B cell (primary cell): Measurements from ENCODE around the gene NDUFB7. TPM values are rescaled to one million over a fixed set of nuclear protein-coding genes. Genes with fewer than 3 reads are reported as not detected.
"Not testable (repeated sequence)": the region's sequence is repeated elsewhere in the genome, so short reads cannot be mapped to it uniquely, and the experiment has no call there.

Experiments
- ATAC-seq: fragments of 200-7000 bp; cut with Tn5 transposase; one replicate; pipeline ENCODE4 v1.10.0; 2021; ENCODE audit warnings: low read depth, mild to moderate bottlenecking, moderate number of reproducible peaks, moderate library complexity
- CTCF ChIA-PET: fragments of 350-600 bp; sonication (Branson Sonifier 250); formaldehyde crosslinking; loops from one replicate; lab custom pipeline; 2021; ENCODE audit warnings: antibody characterized with exemption, inconsistent platforms; lab: Charles Lee
- POLR2A ChIA-PET: fragments of 350-600 bp; sonication (Branson Sonifier 250); formaldehyde crosslinking; loops from one replicate; lab custom pipeline; 2021; ENCODE audit warnings: antibody characterized with exemption; lab: Charles Lee
- DNase-seq: peaks from one replicate; pipeline ENCODE4 v3.0.0; 2013
- H2AFZ ChIP-seq: 2 replicates; pipeline ENCODE4 v1.6.1; 2012; ENCODE audit warnings: mild to moderate bottlenecking, low read depth, low read length; ENCODE audit not compliant: insufficient read depth, poor library complexity, severe bottlenecking
- H3K27ac ChIP-seq, 2 donors: 1 replicate in 1 of 2; 2 replicates in 1 of 2; pipeline ENCODE4 v1.5.1; 2012 to 2013; ENCODE audit warnings: low read length in 2 of 2, mild to moderate bottlenecking in 2 of 2, moderate library complexity in 1 of 2
- H3K27me3 ChIP-seq, 4 experiments: fragments of 200-600 bp in 1 of 4; sonication (generic) in 1 of 4; replicated peaks in 1 of 4; 1 replicate in 2 of 4; 2 replicates in 2 of 4; pipeline versions ENCODE4 v1.6.1 to v1.7.0; 2013 to 2016; ENCODE audit warnings: low read length in 3 of 4, mild to moderate bottlenecking in 2 of 4, mixed read lengths in 1 of 4, moderate library complexity in 1 of 4; ENCODE audit not compliant: insufficient read depth in 4 of 4, control insufficient read depth in 3 of 4; ENCODE audit errors: control extremely low read depth in 1 of 4
- H3K36me3 ChIP-seq, 2 experiments: replicated peaks in 1 of 2; 1 replicate in 1 of 2; 2 replicates in 1 of 2; pipeline versions ENCODE4 v1.6.1 to v1.7.1; 2013; ENCODE audit warnings: low read length in 1 of 2; ENCODE audit not compliant: insufficient read depth in 2 of 2, control insufficient read depth in 1 of 2; ENCODE audit errors: control extremely low read depth in 1 of 2, extremely low read depth in 1 of 2
- H3K4me1 ChIP-seq, 2 donors: fragments of 200-600 bp in 1 of 2; sonication (generic) in 1 of 2; 1 replicate in 1 of 2; 2 replicates in 1 of 2; pipeline versions ENCODE4 v1.5.1 to v1.6.1; 2013 to 2017; ENCODE audit warnings: low read length in 2 of 2; ENCODE audit not compliant: control insufficient read depth in 2 of 2, insufficient read depth in 2 of 2
- H3K4me2 ChIP-seq: replicated peaks from 2 replicates; pipeline ENCODE3; 2012; ENCODE audit warnings: mild to moderate bottlenecking, low read depth, low read length; ENCODE audit not compliant: poor library complexity, severe bottlenecking
- H3K4me3 ChIP-seq, 5 experiments: fragments of 200-600 bp in 1 of 5; sonication (generic) in 1 of 5; 1 replicate in 3 of 5; 2 replicates in 2 of 5; pipeline versions ENCODE4 v1.5.1 to v1.7.0; 2011 to 2016; ENCODE audit warnings: low read length in 4 of 5, mild to moderate bottlenecking in 4 of 5, low read depth in 2 of 5, control low read depth in 1 of 5, moderate library complexity in 1 of 5; ENCODE audit not compliant: insufficient read depth in 1 of 5; ENCODE audit errors: control extremely low read depth in 1 of 5, extremely low read depth in 1 of 5
- H3K79me2 ChIP-seq: fragments of 200-600 bp; sonication (generic); one replicate; pipeline ENCODE4 v1.6.0; 2016; ENCODE audit warnings: low read length; ENCODE audit not compliant: control insufficient read depth, insufficient read depth
- H3K9ac ChIP-seq: fragments of 200-600 bp; sonication (generic); 2 replicates; pipeline ENCODE4 v1.6.1; 2017; ENCODE audit warnings: mild to moderate bottlenecking, low read length, moderate library complexity
- H3K9me3 ChIP-seq, 3 donors: one replicate each; pipeline versions ENCODE4 v1.6.1 to v1.7.1; 2013; ENCODE audit warnings: low read length in 2 of 3; ENCODE audit not compliant: control insufficient read depth in 2 of 3, insufficient read depth in 1 of 3; ENCODE audit errors: control extremely low read depth in 1 of 3
- H4K20me1 ChIP-seq: 2 replicates; pipeline ENCODE4 v1.6.0; 2012; ENCODE audit warnings: mild to moderate bottlenecking, low read length; ENCODE audit not compliant: insufficient read depth, control insufficient read depth, poor library complexity, severe bottlenecking
- H3K27ac Mint-ChIP-seq: one replicate; pipeline ENCODE4 v1.8.0; 2021; ENCODE audit warnings: mixed read lengths
- H3K27me3 Mint-ChIP-seq: one replicate; pipeline ENCODE4 v1.8.0; 2021; ENCODE audit warnings: mixed read lengths
- H3K4me1 Mint-ChIP-seq: one replicate; pipeline ENCODE4 v1.8.0; 2021; ENCODE audit warnings: mixed read lengths
- H3K4me3 Mint-ChIP-seq: one replicate; pipeline ENCODE4 v1.8.0; 2021; ENCODE audit warnings: mixed read lengths
- H3K9me3 Mint-ChIP-seq: one replicate; pipeline ENCODE4 v1.8.0; 2022; ENCODE audit warnings: mixed read lengths; ENCODE audit not compliant: insufficient read depth
- WGBS: methylation state at CpG from one replicate; pipeline ENCODE4 v1.1.5; 2013; ENCODE audit warnings: missing lambda C conversion rate; ENCODE audit not compliant: insufficient coverage; 5-methylcytosine and 5-hydroxymethylcytosine counted together
- intact Hi-C: fragments of 100-400 bp; cut with micrococcal nuclease; formaldehyde crosslinking; loops from one replicate; pipeline ENCODE4 v1.10.0; 2022
- polyA plus RNA-seq: library from polyadenylated mRNA; depleted of rRNA; stranded (reverse); fragments of >200 nt; gene quantifications from 2 replicates; pipeline ENCODE4 v1.2.3, GENCODE V29; 2012
- total RNA-seq, 2 donors: library from RNA; stranded (reverse); fragments of 120-200 nt in 1 of 2; gene quantifications; 1 replicate in 1 of 2; 2 replicates in 1 of 2; pipeline versions ENCODE4 v1.2.3 to v1.2.4, GENCODE V29; 2013 to 2022
- TF ChIP-seq, protein P1 (sequence below): fragments of 200-600 bp; IDR thresholded peaks from one replicate; pipeline ENCODE4 v1.8.0; 2022; ENCODE audit warnings: antibody characterized with exemption, mild to moderate bottlenecking

NDUFB7 gene
- total and polyA plus RNA-seq, 2 donors (not counting 1 experiment from before 2014, with no cell fraction given) = 71.5 to 168 TPM

DNA sequence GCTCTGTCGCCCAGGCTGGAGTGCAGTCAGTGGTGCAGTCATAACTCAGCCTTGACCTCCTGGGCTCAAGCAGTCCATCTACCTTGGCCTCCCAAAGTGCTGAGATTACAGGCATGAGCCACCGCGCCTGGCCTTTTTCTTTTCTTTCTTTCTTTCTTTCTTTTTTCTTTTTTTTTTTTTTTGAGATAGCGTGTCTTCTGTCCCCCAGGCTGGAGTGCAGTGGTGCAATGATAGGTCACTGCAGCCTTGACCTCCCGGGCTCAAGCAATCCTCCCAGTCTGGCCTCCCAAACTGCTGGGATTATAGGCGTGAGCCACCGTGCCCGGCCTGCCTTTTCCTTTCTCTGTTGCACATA lies 19.9 kb downstream of the NDUFB7 start:
- H3K9me3 ChIP-seq, H3K4me3 Mint-ChIP-seq, H3K4me3 ChIP-seq, H3K27ac ChIP-seq, ATAC-seq, H3K27me3 ChIP-seq, H3K27me3 Mint-ChIP-seq, intact Hi-C loops, H2AFZ ChIP-seq, H3K9ac ChIP-seq, DNase-seq, H3K9me3 Mint-ChIP-seq: not testable (repeated sequence)
- peak overlapping the region; percentile 41 for H3K27ac Mint-ChIP-seq
- H3K4me2 ChIP-seq = peak overlapping the region; percentile 59
- peaks cover 22 to 32% of the 10 kb centered on the region in 2 donors for H3K4me1 ChIP-seq
- ChIA-PET CTCF (interaction anchor here (0.6 to 1.4 kb wide), 4 partner anchors 27 to 135 kb away, joined by 3 to 4 read pairs (median 3); partner anchors contain the start of gene DNAJB1), POLR2A (interaction anchor here (0.6 kb wide), 1 partner anchor 52 kb away, joined by 3 read pairs; no protein-coding TSS in a partner anchor)
- H3K36me3 ChIP-seq = peaks cover 0 to 11% of the 10 kb centered on the region in 2 experiments
- 17% methylated on average over 1 of the region's 8 CpGs for WGBS
- peaks cover 42% of the 10 kb centered on the region for H3K4me1 Mint-ChIP-seq
- H4K20me1 ChIP-seq = peaks cover 57% of the 10 kb centered on the region
- H3K79me2 ChIP-seq = peaks cover 81% of the 10 kb centered on the region

DNA sequence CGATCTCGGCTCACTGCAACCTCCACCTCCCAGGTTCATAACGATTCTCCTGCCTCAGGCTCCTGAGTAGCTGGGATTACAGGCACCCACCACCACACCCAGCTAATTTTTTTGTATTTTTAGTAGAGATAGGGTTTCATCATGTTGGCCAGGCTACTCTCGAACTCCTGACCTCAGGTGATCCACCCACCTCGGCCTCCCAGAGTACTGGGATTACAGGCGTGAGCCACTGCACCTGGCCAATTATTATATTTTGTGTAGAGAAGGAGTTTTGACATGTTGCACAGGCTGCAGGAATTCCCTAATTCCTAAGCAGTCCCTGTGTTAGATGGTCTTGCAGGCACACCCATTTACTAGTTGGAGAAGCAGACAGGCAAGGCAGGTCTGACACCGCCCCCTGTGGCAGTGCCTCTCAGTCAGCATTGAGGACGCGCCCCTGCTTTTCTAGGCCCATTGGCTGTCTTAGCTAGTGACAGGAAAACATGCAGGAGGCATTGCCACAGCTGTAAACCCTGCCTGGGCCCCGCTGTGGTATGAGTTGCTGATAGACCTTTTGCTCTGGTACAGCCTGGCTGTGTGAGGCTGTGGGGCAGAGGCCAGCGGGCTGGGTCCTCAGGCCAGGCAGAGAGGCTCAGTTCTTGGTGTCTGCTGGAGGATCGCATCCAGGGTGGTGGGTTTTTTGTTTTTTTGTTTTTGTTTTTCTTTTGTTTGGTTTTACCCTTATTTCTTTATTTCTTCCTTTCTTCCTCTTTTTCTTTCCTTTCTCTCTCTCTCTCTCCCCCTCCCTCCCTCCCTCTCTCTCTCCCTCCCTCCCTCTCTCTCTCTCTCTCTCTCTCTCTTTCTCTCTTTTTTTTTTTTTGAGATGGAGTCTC lies 20.5 kb downstream of the NDUFB7 start:
- TF ChIP-seq, protein P1, sequence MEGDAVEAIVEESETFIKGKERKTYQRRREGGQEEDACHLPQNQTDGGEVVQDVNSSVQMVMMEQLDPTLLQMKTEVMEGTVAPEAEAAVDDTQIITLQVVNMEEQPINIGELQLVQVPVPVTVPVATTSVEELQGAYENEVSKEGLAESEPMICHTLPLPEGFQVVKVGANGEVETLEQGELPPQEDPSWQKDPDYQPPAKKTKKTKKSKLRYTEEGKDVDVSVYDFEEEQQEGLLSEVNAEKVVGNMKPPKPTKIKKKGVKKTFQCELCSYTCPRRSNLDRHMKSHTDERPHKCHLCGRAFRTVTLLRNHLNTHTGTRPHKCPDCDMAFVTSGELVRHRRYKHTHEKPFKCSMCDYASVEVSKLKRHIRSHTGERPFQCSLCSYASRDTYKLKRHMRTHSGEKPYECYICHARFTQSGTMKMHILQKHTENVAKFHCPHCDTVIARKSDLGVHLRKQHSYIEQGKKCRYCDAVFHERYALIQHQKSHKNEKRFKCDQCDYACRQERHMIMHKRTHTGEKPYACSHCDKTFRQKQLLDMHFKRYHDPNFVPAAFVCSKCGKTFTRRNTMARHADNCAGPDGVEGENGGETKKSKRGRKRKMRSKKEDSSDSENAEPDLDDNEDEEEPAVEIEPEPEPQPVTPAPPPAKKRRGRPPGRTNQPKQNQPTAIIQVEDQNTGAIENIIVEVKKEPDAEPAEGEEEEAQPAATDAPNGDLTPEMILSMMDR = peak; percentile 66
- H3K27me3 Mint-ChIP-seq, H3K9me3 ChIP-seq, H3K4me3 ChIP-seq, H3K9ac ChIP-seq, H2AFZ ChIP-seq, H3K9me3 Mint-ChIP-seq, H3K27me3 ChIP-seq: not testable (repeated sequence)
- H3K79me2 ChIP-seq = peaks cover 81% of the 10 kb centered on the region
- ChIA-PET CTCF (interaction anchor here (0.6 to 1.5 kb wide), 11 partner anchors 9 to 135 kb away, joined by 3 to 4 read pairs (median 3); partner anchors contain the start of genes DNAJB1 and NDUFB7), POLR2A (interaction anchor here (0.6 to 1.4 kb wide), 3 partner anchors 33 to 86 kb away, joined by 3 to 4 read pairs (median 4); partner anchors contain the start of gene DNAJB1)
- peak overlapping the region; percentile 44 for H3K4me3 Mint-ChIP-seq
- H3K36me3 ChIP-seq = peaks cover 0 to 11% of the 10 kb centered on the region in 2 experiments
- H3K27ac ChIP-seq = peak overlapping the region; percentile 20 to 23
- peaks cover 38% of the 10 kb centered on the region for H3K4me1 Mint-ChIP-seq
- peaks cover 20 to 26% of the 10 kb centered on the region in 2 donors for H3K4me1 ChIP-seq
- H3K4me2 ChIP-seq = peak overlapping the region; percentile 59
- peak overlapping the region; percentile 79 for H3K27ac Mint-ChIP-seq
- WGBS = 39% methylated on average over 8 of the region's 12 CpGs
- H4K20me1 ChIP-seq = peaks cover 51% of the 10 kb centered on the region
- ATAC-seq (peak; percentile 88), DNase-seq (peak; percentile 71)
- intact Hi-C loops = loop anchor here (1.0 kb wide), 1 partner anchor 46 kb away; no protein-coding TSS in a partner anchor
